ENCODE results near the gene RGL1.

Gene RGL1

GRCh38 chr1:183880531-183881243, 75.8 kb downstream of the RGL1 start:
- DNase-seq, result no peak
- in situ Hi-C loops (cut with HindIII; ENCODE audit: low pct_ligation_motif_present, low pct_unique_long_range_greater_than_20kb, low sequenced_read_pairs), result no loop called here

GRCh38 chr1:183881387-183882131, 76.6 kb downstream of the RGL1 start:
- peak; percentile 80 for DNase-seq
- in situ Hi-C loops (cut with HindIII; ENCODE audit: low pct_ligation_motif_present, low pct_unique_long_range_greater_than_20kb, low sequenced_read_pairs), result no loop called here

- no peak for DNase-seq
- in situ Hi-C loops (cut with HindIII; ENCODE audit: low pct_ligation_motif_present, low pct_unique_long_range_greater_than_20kb, low sequenced_read_pairs), result no loop called here
These were observed 77.6 kb downstream of the RGL1 start for GRCh38 chr1:183882335-183883167.

GRCh38 chr1:183883623-183884022, 78.7 kb downstream of the RGL1 start:
- no peak for DNase-seq
- in situ Hi-C loops (cut with HindIII; ENCODE audit: low pct_ligation_motif_present, low pct_unique_long_range_greater_than_20kb, low sequenced_read_pairs), result no loop called here

- DNase-seq, result no peak
- in situ Hi-C loops (cut with HindIII; ENCODE audit: low pct_ligation_motif_present, low pct_unique_long_range_greater_than_20kb, low sequenced_read_pairs), result no loop called here
These were observed 79.6 kb downstream of the RGL1 start for GRCh38 chr1:183884526-183884925.

- no peak for DNase-seq
- in situ Hi-C loops (cut with HindIII; ENCODE audit: low pct_ligation_motif_present, low pct_unique_long_range_greater_than_20kb, low sequenced_read_pairs), result no loop called here
These were observed 80.3 kb downstream of the RGL1 start for GRCh38 chr1:183885142-183885735.

GRCh38 chr1:183886083-183886828, 81.3 kb downstream of the RGL1 start:
- in situ Hi-C loops (cut with HindIII; ENCODE audit: low pct_ligation_motif_present, low pct_unique_long_range_greater_than_20kb, low sequenced_read_pairs), result no loop called here
- DNase-seq, result no peak

- no peak for DNase-seq
- in situ Hi-C loops (cut with HindIII; ENCODE audit: low pct_ligation_motif_present, low pct_unique_long_range_greater_than_20kb, low sequenced_read_pairs), result no loop called here
These were observed 81.9 kb downstream of the RGL1 start for GRCh38 chr1:183886853-183887252.

GRCh38 chr1:183887826-183888819, 83.2 kb downstream of the RGL1 start:
- no peak for DNase-seq
- in situ Hi-C loops (cut with HindIII; ENCODE audit: low pct_ligation_motif_present, low pct_unique_long_range_greater_than_20kb, low sequenced_read_pairs), result no loop called here

- no peak for DNase-seq
- in situ Hi-C loops (cut with HindIII; ENCODE audit: low pct_ligation_motif_present, low pct_unique_long_range_greater_than_20kb, low sequenced_read_pairs), result no loop called here
These were observed 84.2 kb downstream of the RGL1 start for GRCh38 chr1:183889095-183889494.

GRCh38 chr1:183891158-183891856, 86.4 kb downstream of the RGL1 start:
- in situ Hi-C loops (cut with HindIII; ENCODE audit: low pct_ligation_motif_present, low pct_unique_long_range_greater_than_20kb, low sequenced_read_pairs), result no loop called here
- no peak for DNase-seq

- DNase-seq, result no peak
- in situ Hi-C loops (cut with HindIII; ENCODE audit: low pct_ligation_motif_present, low pct_unique_long_range_greater_than_20kb, low sequenced_read_pairs), result no loop called here
These were observed 87.5 kb downstream of the RGL1 start for GRCh38 chr1:183892351-183892793.

GRCh38 chr1:183893561-183894289, 88.8 kb downstream of the RGL1 start:
- in situ Hi-C loops (cut with HindIII; ENCODE audit: low pct_ligation_motif_present, low pct_unique_long_range_greater_than_20kb, low sequenced_read_pairs), result no loop called here
- no peak for DNase-seq

- DNase-seq, result no peak
- in situ Hi-C loops (cut with HindIII; ENCODE audit: low pct_ligation_motif_present, low pct_unique_long_range_greater_than_20kb, low sequenced_read_pairs), result no loop called here
These were observed 89.3 kb downstream of the RGL1 start for GRCh38 chr1:183894290-183894565.

- in situ Hi-C loops (cut with HindIII; ENCODE audit: low pct_ligation_motif_present, low pct_unique_long_range_greater_than_20kb, low sequenced_read_pairs), result no loop called here
- DNase-seq, result no peak
These were observed 91.6 kb downstream of the RGL1 start for GRCh38 chr1:183896466-183897048.

- no peak for DNase-seq
- in situ Hi-C loops (cut with HindIII; ENCODE audit: low pct_ligation_motif_present, low pct_unique_long_range_greater_than_20kb, low sequenced_read_pairs), result no loop called here
These were observed 93.1 kb downstream of the RGL1 start for GRCh38 chr1:183898001-183898396.

All from ACHN (cell line).